Upper lobe of left lung (tissue), 6 donors: Measurements from ENCODE around the gene NRXN3. TPM values are rescaled to one million over a fixed set of nuclear protein-coding genes. Genes with fewer than 3 reads are reported as not detected.
A peak's percentile ranks its signal among the peaks of the same experiment; 100 is the strongest.

Source experiments
- ATAC-seq, 2 donors: fragments of 200-7000 bp; cut with Tn5 transposase; one replicate each; pipeline ENCODE4 v1.9.1; 2022; ENCODE audit warnings: mild to moderate bottlenecking in 2 of 2, moderate library complexity in 2 of 2; ENCODE audit not compliant: low FRiP score in 2 of 2
- DNase-seq, 2 donors: peaks; one replicate each; pipeline ENCODE4 v3.0.0-alpha.2; 2019 to 2020
- H3K27ac ChIP-seq, 4 donors: fragments of 200-600 bp; sonication (generic); one replicate each; pipeline ENCODE4 v1.5.1; 2016 to 2019
- H3K27me3 ChIP-seq, 4 donors: fragments of 200-600 bp; sonication (generic); one replicate each; pipeline ENCODE4 v1.5.1; 2017 to 2019
- H3K36me3 ChIP-seq, 4 donors: fragments of 200-600 bp; sonication (generic); one replicate each; pipeline ENCODE4 v1.5.1; 2016 to 2019
- H3K4me1 ChIP-seq, 4 donors: fragments of 200-600 bp; sonication (generic); one replicate each; pipeline ENCODE4 v1.5.1; 2018 to 2019
- H3K4me3 ChIP-seq, 4 donors: fragments of 200-600 bp; sonication (generic); one replicate each; pipeline ENCODE4 v1.5.1; 2017 to 2019; ENCODE audit warnings: mild to moderate bottlenecking in 2 of 4, moderate library complexity in 1 of 4
- H3K9me3 ChIP-seq, 4 donors: fragments of 200-600 bp; sonication (generic); one replicate each; pipeline ENCODE4 v1.5.1; 2018 to 2019
- CTCF ChIP-seq, 6 experiments: fragments of 450-650 bp in 4 of 6; fragments of 200-600 bp in 2 of 6; sonication (generic) in 2 of 6; IDR thresholded peaks; one replicate each; pipeline ENCODE4 v1.5.1; 2016 to 2019; ENCODE audit warnings: antibody characterized with exemption in 6 of 6
- EP300 ChIP-seq, 4 donors: sonication (generic); formaldehyde crosslinking; IDR thresholded peaks; one replicate each; pipeline ENCODE4 v1.5.1; 2017; ENCODE audit warnings: antibody characterized with exemption in 4 of 4, control low read depth in 2 of 4
- POLR2A ChIP-seq, 4 donors: fragments of 450-650 bp; IDR thresholded peaks; one replicate each; pipeline ENCODE4 v1.5.1; 2016 to 2017; ENCODE audit warnings: antibody characterized with exemption in 4 of 4, mild to moderate bottlenecking in 2 of 4
- POLR2AphosphoS5 ChIP-seq, 2 donors: sonication (generic); formaldehyde crosslinking; IDR thresholded peaks; one replicate each; pipeline ENCODE4 v1.5.1; 2017; ENCODE audit warnings: antibody characterized with exemption in 2 of 2
- WGBS, 2 donors: methylation state at CpG; one replicate each; pipeline ENCODE4 v1.1.5; 2017 to 2018; 5-methylcytosine and 5-hydroxymethylcytosine counted together
- total RNA-seq, 6 donors: library from RNA; depleted of rRNA in 4 of 6; stranded (reverse); fragments of >200 nt in 4 of 6; gene quantifications; one replicate each; pipeline versions ENCODE4 v1.1.0 to v1.2.1, GENCODE V29; 2016 to 2021
- donor health status: DM: no; HTN: no; CAD: no; lungs with moderate emphysema.
- donor health status: DM: no; HTN: yes; CAD: no; lungs with severe emphysema.

NRXN3 gene
- total RNA-seq, 6 donors from 2014 or later = 4.4 to 14.9 (median 7.2) TPM

- no peak overlapping the region for H3K27ac ChIP-seq
- TF ChIP-seq POLR2A (IDR thresholded peaks at IDR 0.05) = no peak
- H3K27me3 ChIP-seq = no peaks in the 10 kb centered on the region
- WGBS, 2 donors = 70 to 79% methylated on average over 7 of the region's 7 CpGs
- ATAC-seq (no peak), DNase-seq (no peak)
- H3K9me3 ChIP-seq = no peaks in the 10 kb centered on the region
- H3K4me1 ChIP-seq = peaks cover 0 to 7% (median 0%) of the 10 kb centered on the region in 4 donors
- H3K36me3 ChIP-seq = no peaks in the 10 kb centered on the region
- H3K4me3 ChIP-seq = peak overlapping the region in 1 of 4 donors; percentile 38
These were observed 2.3 kb downstream of the NRXN3 start for GRCh38 chr14:78172428-78172827.

GRCh38 chr14:78173346-78174035, 3.3 kb downstream of the NRXN3 start:
- Histone ChIP-seq H3K9me3 (no peaks in the 10 kb centered on the region), H3K27me3 (no peaks in the 10 kb centered on the region), H3K36me3 (no peaks in the 10 kb centered on the region), H3K27ac (no peak overlapping the region), H3K4me3 (no peak overlapping the region), H3K4me1 (peaks cover 0 to 7% (median 0%) of the 10 kb centered on the region in 4 donors)
- DNase-seq (no peak), ATAC-seq (no peak)
- TF ChIP-seq EP300 (IDR thresholded peaks at IDR 0.05) (no peak), CTCF (IDR thresholded peaks at IDR 0.05) (no peak), POLR2AphosphoS5 (IDR thresholded peaks at IDR 0.05) (no peak), POLR2A (IDR thresholded peaks at IDR 0.05) (no peak)
- WGBS, 2 donors = 90 to 93% methylated on average over 21 of the region's 21 CpGs

GRCh38 chr14:78175412-78175811, 5.2 kb downstream of the NRXN3 start:
- Histone ChIP-seq H3K27me3 (no peaks in the 10 kb centered on the region), H3K27ac (no peak overlapping the region), H3K4me3 (no peak overlapping the region), H3K9me3 (no peaks in the 10 kb centered on the region), H3K36me3 (no peaks in the 10 kb centered on the region), H3K4me1 (peaks cover 0 to 2% (median 0%) of the 10 kb centered on the region in 4 donors)
- peak in 1 of 2 donors; percentile 41 for DNase-seq
- WGBS, 2 donors = 87 to 95% methylated on average over 4 to 9 of the region's 9 CpGs
- no peak for TF ChIP-seq CTCF (IDR thresholded peaks at IDR 0.05)
- no peak for ATAC-seq

- no peaks in the 10 kb centered on the region for H3K36me3 ChIP-seq
- H3K27ac ChIP-seq = no peak overlapping the region
- H3K9me3 ChIP-seq = no peaks in the 10 kb centered on the region
- TF ChIP-seq EP300 (IDR thresholded peaks at IDR 0.05) = no peak
- no peak for TF ChIP-seq POLR2AphosphoS5 (IDR thresholded peaks at IDR 0.05)
- no peak for TF ChIP-seq CTCF (IDR thresholded peaks at IDR 0.05)
- TF ChIP-seq POLR2A (IDR thresholded peaks at IDR 0.05) = no peak
- H3K27me3 ChIP-seq = no peaks in the 10 kb centered on the region
- ATAC-seq (no peak), DNase-seq (no peak)
- no peaks in the 10 kb centered on the region for H3K4me1 ChIP-seq
- 83 to 90% methylated on average over 2 to 3 of the region's 3 CpGs for whole genome bisulfite sequencing, 2 donors
- H3K4me3 ChIP-seq = no peak overlapping the region
These were observed 7.9 kb downstream of the NRXN3 start for GRCh38 chr14:78178071-78178470.

- 82 to 98% methylated on average over 3 of the region's 3 CpGs for WGBS, 2 donors
- no peak for ATAC-seq
These were observed 8.8 kb downstream of the NRXN3 start for GRCh38 chr14:78178971-78179370.

More at GRCh38 chr14:78178971-78179370, 8.8 kb downstream of the NRXN3 start:
- no peaks in the 10 kb centered on the region for H3K4me1 ChIP-seq
- TF ChIP-seq POLR2A (IDR thresholded peaks at IDR 0.05) = no peak
- TF ChIP-seq EP300 (IDR thresholded peaks at IDR 0.05) = no peak
- TF ChIP-seq CTCF (IDR thresholded peaks at IDR 0.05) = no peak
- TF ChIP-seq POLR2AphosphoS5 (IDR thresholded peaks at IDR 0.05) = no peak
- DNase-seq = no peak
- no peaks in the 10 kb centered on the region for H3K27me3 ChIP-seq
- no peak overlapping the region for H3K4me3 ChIP-seq
- no peak overlapping the region for H3K27ac ChIP-seq
- H3K9me3 ChIP-seq = no peaks in the 10 kb centered on the region
- H3K36me3 ChIP-seq = no peaks in the 10 kb centered on the region
